ENCODE results near the gene CAPN3.
A peak's percentile ranks its signal among the peaks of the same experiment; 100 is the strongest.

The CAPN3 gene

DNA sequence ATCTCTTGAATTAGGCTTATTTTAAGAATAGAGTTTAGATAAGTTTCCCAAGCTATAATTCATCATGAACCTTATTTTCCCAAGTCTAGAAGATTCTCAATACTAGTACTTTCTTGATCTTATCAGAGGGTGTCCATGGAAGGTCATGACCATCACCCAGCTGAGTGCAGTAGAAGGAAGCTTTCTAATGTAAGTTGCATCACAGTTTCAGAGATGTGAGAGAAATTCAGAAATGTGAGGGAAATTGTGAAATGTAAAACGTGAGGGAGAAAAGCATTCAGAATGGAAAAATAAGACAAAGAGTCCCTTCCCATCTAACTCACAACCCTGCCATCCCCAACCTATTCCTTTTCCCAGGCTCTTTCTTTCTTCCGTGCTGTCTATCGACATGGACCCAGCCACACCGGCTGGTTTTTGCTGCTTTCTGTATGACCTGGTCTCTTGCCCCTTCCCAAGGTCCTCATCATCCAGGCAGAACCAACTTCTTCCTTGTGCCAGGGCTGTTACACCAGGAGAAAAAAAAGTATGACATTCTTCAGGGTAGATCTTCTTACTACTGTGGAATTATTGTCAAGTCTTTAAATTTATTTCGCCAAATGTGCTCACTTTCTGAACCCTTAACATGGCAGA lies 6.7 kb downstream of the CAPN3 start:
- TF ChIP-seq POLR2A (IDR thresholded peaks at IDR 0.05; ENCODE audit: low read length) (no peak), GATA1 (IDR thresholded peaks at IDR 0.05; ENCODE audit: low read depth, low read length) (no peak)
- DNase-seq = no peak

DNA sequence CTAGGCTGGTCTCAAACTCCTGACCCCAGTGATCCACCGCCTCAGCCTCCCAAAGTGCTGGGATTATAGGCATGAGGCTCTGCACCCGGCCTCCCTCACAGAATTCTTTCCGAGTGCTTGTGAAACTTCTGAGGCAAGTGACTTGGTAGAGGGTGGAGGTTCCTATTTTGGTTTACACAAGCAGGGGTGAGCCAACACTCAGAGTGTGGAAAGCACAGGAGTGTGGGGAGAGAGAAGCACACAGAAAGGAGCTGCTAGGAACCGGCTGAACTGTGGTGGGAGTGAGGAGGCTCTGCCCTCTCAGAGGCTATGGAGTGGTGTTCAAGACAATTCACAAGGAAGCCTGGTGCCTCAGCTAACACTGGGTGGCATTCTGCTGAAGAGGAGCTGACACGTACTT lies 7.7 kb downstream of the CAPN3 start:
- DNase-seq = no peak
- no peak for TF ChIP-seq GATA1 (IDR thresholded peaks at IDR 0.05; ENCODE audit: low read depth, low read length)
- no peak for TF ChIP-seq POLR2A (IDR thresholded peaks at IDR 0.05; ENCODE audit: low read length)

DNA sequence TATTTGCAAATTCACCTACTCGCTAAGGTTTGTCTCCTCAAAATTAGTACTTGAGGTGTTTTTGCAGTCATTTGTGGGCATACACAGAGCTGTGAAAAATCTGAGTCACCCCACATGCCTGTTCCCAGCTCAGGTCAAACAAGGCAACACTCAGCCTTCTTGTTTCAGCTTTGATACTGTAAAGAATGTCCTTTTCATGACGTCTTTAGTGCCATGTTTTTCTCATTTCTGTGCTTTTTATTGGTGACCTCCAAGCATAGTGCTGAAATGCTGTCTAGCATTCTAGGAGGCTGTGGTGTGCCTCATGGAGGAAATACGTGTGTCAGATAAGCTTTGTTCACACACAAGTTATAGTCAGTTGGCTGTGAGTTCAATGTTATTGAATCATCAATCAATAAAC lies 8.8 kb downstream of the CAPN3 start:
- DNase-seq = no peak
- no peak for TF ChIP-seq GATA1 (IDR thresholded peaks at IDR 0.05; ENCODE audit: low read depth, low read length)
- no peak for TF ChIP-seq POLR2A (IDR thresholded peaks at IDR 0.05; ENCODE audit: low read length)

DNA sequence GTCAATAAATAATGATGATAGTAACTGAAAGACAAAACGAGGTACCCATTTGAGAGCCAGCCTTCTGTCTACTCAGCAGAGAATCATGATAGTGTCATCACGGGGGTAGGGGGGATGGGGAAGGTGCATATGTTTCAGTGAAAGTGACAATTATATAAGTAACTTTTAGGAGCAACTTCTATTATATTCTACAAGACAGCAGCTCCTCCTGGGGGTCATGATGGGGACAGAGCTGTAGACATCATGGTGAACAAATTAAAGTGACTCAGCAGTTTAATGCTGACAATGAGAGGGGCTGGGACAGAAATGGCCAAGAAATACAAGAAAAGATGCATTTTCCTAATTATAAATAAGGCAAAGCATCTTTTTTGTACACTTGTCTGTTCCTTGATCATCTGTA lies 11.8 kb downstream of the CAPN3 start:
- DNase-seq = peak; percentile 37 to 40
- TF ChIP-seq GATA1 (IDR thresholded peaks at IDR 0.05; ENCODE audit: low read depth, low read length) (no peak), POLR2A (IDR thresholded peaks at IDR 0.05; ENCODE audit: low read length) (no peak)

DNA sequence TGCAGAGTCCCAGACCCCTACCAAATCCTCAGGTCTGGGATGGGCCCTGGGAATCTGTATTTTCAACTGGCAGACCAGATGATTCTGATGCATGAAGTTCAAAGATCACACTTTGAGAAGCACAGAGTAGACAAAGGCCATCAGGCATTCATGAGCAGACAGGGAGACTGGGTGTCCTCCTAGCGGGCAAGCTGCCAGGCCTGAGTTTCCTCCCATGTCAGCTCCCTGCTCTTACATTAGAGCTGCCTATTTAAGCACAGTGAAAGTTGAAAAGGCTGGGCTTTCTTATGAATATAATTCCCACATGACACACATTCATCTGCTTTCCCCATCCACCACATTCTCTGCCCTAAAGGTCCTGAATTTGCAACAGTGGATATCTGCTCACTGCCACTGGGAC lies 14.0 kb downstream of the CAPN3 start:
- no peak for DNase-seq
- no peak for TF ChIP-seq POLR2A (IDR thresholded peaks at IDR 0.05; ENCODE audit: low read length)
- TF ChIP-seq GATA1 (IDR thresholded peaks at IDR 0.05; ENCODE audit: low read depth, low read length) = no peak

DNA sequence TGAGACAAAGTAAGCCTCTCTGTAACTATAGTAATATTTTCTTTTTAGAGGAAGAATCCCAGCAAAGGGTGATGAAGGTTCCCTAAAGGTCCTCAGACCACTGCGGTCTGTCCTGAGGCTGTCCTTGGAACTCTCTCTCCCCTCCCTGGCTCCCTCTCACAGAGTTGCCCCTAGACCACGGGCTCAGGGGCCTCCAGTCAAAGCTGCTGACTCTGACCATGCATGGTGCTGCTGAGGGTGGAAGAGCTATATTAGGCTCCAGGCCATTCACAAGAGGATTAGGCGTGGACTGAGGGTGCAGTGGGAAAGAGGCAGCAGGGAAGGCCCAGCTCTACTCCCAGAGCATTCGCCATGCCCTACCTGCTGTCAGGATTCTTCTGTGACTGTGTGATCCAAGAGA lies 14.6 kb downstream of the CAPN3 start:
- DNase-seq = no peak
- TF ChIP-seq POLR2A (IDR thresholded peaks at IDR 0.05; ENCODE audit: low read length) (no peak), GATA1 (IDR thresholded peaks at IDR 0.05; ENCODE audit: low read depth, low read length) (no peak)

DNA sequence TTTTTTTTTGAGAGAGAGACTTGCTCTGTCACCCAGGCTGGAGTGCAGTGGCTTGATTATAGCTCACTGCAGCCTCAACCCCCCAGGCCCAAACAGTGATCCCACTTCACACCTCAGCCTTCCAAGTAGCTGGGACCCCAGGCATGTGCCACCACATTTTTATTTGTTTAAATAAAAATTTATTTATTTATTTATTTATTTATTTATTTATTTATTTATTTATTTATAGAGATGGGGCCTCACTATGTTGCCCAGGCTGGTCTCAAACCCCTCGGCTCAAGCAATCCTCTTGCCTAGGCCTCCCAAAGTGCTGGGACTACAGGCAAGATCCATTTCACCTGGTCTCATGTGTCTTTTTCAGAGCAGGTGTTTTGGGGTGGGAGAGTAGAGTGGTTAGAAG lies 15.5 kb downstream of the CAPN3 start:
- no peak for DNase-seq

DNA sequence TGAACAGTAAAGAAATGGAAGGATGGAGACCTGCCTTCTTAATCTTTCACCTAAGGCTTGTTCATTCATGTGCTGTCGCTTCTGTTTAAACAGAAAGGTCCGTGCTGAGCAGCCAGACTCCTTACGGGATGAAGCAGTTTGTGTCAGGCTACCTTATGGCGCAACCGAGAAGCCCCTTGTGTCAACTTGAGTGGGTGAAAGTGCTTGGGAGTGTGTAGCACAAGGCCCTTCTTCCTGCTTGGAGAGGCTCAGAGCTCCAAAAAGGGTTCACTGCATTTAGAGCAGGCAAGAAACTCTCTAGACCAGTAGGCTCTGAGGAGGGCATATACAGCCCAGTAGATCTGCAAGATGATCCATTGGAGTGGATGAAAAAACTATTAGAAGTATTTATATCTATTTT lies 16.0 kb downstream of the CAPN3 start:
- DNase-seq = no peak
- TF ChIP-seq POLR2A (IDR thresholded peaks at IDR 0.05; ENCODE audit: low read length) (no peak), GATA1 (IDR thresholded peaks at IDR 0.05; ENCODE audit: low read depth, low read length) (no peak)

More for the DNA sequence above, 15.5 kb downstream of the CAPN3 start:
- TF ChIP-seq GATA1 (IDR thresholded peaks at IDR 0.05; ENCODE audit: low read depth, low read length) (no peak), POLR2A (IDR thresholded peaks at IDR 0.05; ENCODE audit: low read length) (no peak)

DNA sequence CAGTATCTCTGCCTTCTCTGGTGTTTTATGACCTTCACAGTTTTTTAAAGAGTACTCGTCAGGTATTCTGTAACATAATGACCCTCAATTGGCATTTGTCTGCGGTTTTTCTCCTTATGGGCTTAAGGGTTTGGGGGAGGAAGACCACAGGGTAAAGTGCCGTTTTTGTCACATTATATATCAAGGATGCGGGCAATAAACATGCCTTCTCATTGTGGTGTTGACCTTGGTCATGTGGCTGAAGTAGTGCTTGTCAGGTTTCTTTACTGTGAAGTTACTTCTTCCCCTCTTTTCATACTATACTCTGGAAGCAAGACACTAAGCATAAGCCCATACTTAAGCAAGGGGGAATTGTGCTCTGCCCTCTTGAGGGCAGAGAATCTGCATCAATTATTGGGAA lies 16.6 kb downstream of the CAPN3 start:
- no peak for TF ChIP-seq POLR2A (IDR thresholded peaks at IDR 0.05; ENCODE audit: low read length)
- TF ChIP-seq GATA1 (IDR thresholded peaks at IDR 0.05; ENCODE audit: low read depth, low read length) = no peak
- DNase-seq = no peak

DNA sequence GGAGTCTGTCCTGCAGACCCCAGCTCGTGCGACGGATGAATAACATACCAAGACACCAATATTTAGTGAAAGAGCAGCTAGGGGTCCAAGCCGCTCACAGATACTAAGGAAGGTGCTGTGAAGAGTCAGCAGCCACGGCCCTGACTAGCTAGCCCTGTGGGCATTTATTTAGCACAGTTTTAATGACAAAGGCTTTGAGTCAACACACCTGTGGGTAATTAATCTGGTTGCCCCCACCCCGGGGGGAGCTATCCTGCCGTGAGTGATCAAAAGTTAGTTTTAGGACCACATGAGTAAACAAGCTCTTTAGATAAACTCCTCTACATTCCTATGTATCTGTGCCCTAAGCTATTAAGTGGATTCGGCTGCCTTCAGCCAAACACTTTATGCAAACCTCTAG lies 18.7 kb downstream of the CAPN3 start:
- DNase-seq = no peak
- TF ChIP-seq POLR2A (IDR thresholded peaks at IDR 0.05; ENCODE audit: low read length) = no peak
- no peak for TF ChIP-seq GATA1 (IDR thresholded peaks at IDR 0.05; ENCODE audit: low read depth, low read length)

DNA sequence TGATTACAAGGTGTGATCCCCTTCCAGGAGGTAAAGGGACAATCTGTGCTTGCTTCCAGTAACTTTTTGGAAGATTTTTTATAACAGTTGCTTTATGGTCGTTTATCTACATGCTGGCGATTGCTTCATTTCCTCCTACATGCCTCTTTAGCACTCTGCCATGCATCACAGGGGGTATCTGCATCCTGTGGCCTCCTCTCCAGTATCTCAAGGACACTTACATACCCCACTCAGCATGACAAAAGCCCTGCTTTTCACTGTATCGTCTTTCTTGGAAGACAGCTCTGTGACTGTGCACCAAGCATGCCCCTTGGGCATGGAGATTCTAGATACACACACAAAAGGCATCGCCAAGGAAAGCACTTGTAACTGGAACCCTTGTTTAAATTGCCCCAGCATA lies 25.3 kb downstream of the CAPN3 start:
- no peak for DNase-seq
- no peak for TF ChIP-seq GATA1 (IDR thresholded peaks at IDR 0.05; ENCODE audit: low read depth, low read length)
- no peak for TF ChIP-seq POLR2A (IDR thresholded peaks at IDR 0.05; ENCODE audit: low read length)

DNA sequence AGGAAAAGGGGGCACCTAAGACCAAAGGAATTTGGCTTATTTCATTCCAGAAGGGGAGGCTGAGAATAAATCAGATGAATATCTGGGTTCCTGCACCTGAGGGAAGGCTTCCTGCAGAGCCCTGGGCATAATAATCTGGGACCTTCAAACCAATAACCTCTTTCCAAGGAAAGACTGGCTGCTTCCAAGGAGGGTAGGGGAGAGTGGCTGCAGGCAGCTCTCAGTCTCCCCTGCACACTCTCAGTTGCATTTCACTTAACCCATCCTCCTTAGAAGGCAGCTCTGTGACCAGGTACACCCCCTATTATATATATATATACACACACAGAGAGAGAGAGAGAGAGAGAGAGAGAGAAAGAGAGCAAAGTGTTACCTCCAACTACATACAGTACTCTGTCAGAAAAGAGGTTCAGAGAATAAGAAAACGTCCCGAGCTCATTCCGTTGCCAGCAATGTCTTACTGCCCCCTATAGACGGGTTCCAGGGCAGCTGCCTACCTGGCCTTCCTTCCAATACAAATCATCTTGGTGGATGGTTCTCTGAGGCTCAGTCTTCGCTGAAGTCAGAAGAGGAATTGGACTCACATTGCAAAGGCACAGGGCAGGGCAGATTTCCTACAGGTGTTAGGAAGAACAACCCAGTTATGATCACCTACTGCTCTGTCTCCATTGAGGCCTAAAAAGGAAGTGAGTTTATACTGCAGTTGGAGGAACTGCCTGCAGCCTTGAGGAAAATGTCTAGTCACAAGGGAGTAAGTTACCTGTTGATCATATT lies 26.1 kb downstream of the CAPN3 start:
- DNase-seq = peak; percentile 50 to 60
- no peak for TF ChIP-seq POLR2A (IDR thresholded peaks at IDR 0.05; ENCODE audit: low read length)
- no peak for TF ChIP-seq GATA1 (IDR thresholded peaks at IDR 0.05; ENCODE audit: low read depth, low read length)

DNA sequence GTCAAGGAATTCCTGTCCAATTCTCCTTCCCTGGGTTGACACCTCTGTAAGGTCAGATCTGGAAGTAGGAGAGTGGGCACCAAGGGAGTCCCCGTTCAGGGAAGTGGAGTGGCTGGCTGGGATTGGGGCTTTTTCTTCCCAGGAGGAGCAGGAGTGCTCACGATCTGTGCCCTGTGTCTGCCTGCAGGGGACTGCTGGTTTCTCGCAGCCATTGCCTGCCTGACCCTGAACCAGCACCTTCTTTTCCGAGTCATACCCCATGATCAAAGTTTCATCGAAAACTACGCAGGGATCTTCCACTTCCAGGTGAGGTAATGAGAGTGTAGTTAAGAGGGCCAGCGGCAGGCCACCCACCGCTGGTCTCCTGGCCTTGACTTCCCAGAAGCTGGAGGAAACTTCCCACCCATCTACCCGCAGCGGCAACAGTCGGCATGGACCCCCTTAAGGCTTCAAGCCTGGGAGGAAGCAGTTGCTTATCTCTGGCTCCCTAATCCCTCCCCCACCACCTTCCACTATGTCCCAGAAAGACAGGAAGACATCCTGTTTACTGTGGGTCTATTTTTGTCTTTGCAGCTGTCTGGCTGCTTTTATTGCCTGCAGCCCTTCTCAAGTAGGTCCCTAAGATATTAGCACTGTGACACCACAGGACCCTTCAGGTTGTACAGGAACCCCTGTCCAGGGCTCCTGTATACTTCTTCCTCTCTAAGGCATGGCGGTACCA lies 26.8 kb downstream of the CAPN3 start:
- DNase-seq = no peak
- TF ChIP-seq GATA1 (IDR thresholded peaks at IDR 0.05; ENCODE audit: low read depth, low read length) (no peak), POLR2A (IDR thresholded peaks at IDR 0.05; ENCODE audit: low read length) (no peak)

DNA sequence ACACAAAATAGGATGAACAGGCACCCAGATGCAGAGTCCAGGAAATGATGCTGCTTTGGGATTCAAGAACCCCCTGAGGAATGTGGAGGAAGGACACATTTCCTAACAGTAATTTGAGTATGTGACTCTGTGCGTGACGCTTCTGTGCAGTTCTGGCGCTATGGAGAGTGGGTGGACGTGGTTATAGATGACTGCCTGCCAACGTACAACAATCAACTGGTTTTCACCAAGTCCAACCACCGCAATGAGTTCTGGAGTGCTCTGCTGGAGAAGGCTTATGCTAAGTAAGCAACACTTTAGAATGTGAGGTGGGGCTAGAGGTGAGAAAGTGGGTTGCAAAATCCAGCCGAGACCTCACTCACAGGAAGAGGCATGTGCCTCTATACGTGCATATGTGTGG lies 28.3 kb downstream of the CAPN3 start:
- TF ChIP-seq GATA1 (IDR thresholded peaks at IDR 0.05; ENCODE audit: low read depth, low read length) (no peak), POLR2A (IDR thresholded peaks at IDR 0.05; ENCODE audit: low read length) (no peak)
- DNase-seq = no peak
